Fibroblast of the aortic adventitia (primary cell): Measurements from ENCODE around the gene GCLC. TPM values are rescaled to one million over a fixed set of nuclear protein-coding genes. Genes with fewer than 3 reads are reported as not detected.
"Not testable (repeated sequence)": the region's sequence is repeated elsewhere in the genome, so short reads cannot be mapped to it uniquely, and the experiment has no call there.

Experiments used
- DNase-seq: peaks from one replicate; pipeline ENCODE4 v3.0.0-alpha.2; 2010; ENCODE audit warnings: low read depth
- H3K4me3 ChIP-seq: 2 replicates; pipeline ENCODE4 v1.5.1; 2011; ENCODE audit warnings: low read depth, mild to moderate bottlenecking, control low read depth, low read length, moderate library complexity
- CTCF ChIP-seq: IDR thresholded peaks from 2 replicates; pipeline ENCODE4 v1.5.1; 2011; ENCODE audit warnings: mild to moderate bottlenecking, low read length, control low read depth, inconsistent platforms; ENCODE audit not compliant: insufficient read depth
- total RNA-seq: library from RNA; depleted of rRNA; stranded (reverse); fragments of >200 nt; gene quantifications from 2 replicates; pipeline ENCODE4 v1.2.3, GENCODE V29; 2012; ENCODE audit warnings: low replicate concordance

Gene GCLC
- total RNA-seq, 1 donor: 21.1 TPM

GRCh38 chr6:53565886-53566285 is 21.0 kb upstream of the GCLC start:
- no peak overlapping the region for H3K4me3 ChIP-seq
- peak; percentile 25 for DNase-seq
- no peak for TF ChIP-seq CTCF

- DNase-seq: no peak
- no peak for TF ChIP-seq CTCF
- H3K4me3 ChIP-seq: no peak overlapping the region
Measured at GRCh38 chr6:53564401-53565065, 19.6 kb upstream of the GCLC start.

GRCh38 chr6:53556986-53557715 is 12.2 kb upstream of the GCLC start:
- TF ChIP-seq CTCF: no peak
- no peak overlapping the region for H3K4me3 ChIP-seq

GRCh38 chr6:53553600-53553999 is 8.7 kb upstream of the GCLC start:
- DNase-seq, H3K4me3 ChIP-seq: not testable (repeated sequence)

More at GRCh38 chr6:53556986-53557715, 12.2 kb upstream of the GCLC start:
- no peak for DNase-seq

GRCh38 chr6:53551681-53552080 is 6.8 kb upstream of the GCLC start:
- DNase-seq, H3K4me3 ChIP-seq: not testable (repeated sequence)

- DNase-seq: peak; percentile 95
- TF ChIP-seq CTCF: no peak
- H3K4me3 ChIP-seq: peak overlapping the region; percentile 83
Measured at GRCh38 chr6:53547811-53548496, 3.1 kb upstream of the GCLC start.

- peak overlapping the region; percentile 83 for H3K4me3 ChIP-seq
- no peak for TF ChIP-seq CTCF
- DNase-seq: no peak
Measured at GRCh38 chr6:53547166-53547810, 2.4 kb upstream of the GCLC start.
